GM12801 (cell line): Measurements from ENCODE around the gene NFYA.

ENCODE experiments used
- TF ChIP-seq, protein P1 (sequence below): IDR thresholded peaks from one replicate; pipeline ENCODE4 v1.5.1; 2011; ENCODE audit warnings: control low read depth; ENCODE audit not compliant: insufficient read length; ENCODE audit errors: extremely low read depth

The NFYA gene

DNA sequence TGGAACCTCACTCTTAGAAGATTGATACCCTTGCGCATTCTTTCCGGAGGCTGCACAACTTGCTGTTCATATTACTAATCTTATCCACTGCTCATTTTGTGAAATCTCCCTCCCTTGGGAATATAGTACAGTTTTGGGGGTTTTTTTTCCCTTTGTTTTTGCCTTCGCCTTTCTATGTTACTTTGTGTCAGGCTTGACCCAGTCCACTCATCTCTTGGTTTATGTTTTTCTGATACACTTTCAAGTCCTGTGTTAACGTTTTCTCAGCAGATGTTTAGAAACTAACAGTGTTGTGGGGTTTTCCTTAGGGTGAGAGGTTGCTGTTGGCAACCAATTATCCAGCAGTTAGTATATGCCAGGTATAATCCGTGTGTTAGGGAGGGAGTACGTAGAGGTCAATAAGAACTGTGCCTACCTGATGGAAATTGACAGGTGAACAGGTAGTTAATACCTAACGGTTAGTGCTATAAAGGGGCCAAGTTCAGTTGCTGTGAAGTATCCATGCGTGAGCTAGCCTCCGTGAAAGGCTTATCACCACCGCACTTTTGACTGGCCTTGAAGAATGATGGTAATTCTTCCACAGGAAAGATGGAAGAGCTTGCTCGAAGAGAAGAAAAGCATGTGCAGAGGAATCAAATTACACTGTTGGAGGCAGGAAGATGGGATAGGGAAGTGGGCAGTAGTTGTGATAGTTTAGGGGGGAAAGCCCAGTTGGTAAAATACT, 1.4 kb downstream of the NFYA start:
- TF ChIP-seq, protein P1, sequence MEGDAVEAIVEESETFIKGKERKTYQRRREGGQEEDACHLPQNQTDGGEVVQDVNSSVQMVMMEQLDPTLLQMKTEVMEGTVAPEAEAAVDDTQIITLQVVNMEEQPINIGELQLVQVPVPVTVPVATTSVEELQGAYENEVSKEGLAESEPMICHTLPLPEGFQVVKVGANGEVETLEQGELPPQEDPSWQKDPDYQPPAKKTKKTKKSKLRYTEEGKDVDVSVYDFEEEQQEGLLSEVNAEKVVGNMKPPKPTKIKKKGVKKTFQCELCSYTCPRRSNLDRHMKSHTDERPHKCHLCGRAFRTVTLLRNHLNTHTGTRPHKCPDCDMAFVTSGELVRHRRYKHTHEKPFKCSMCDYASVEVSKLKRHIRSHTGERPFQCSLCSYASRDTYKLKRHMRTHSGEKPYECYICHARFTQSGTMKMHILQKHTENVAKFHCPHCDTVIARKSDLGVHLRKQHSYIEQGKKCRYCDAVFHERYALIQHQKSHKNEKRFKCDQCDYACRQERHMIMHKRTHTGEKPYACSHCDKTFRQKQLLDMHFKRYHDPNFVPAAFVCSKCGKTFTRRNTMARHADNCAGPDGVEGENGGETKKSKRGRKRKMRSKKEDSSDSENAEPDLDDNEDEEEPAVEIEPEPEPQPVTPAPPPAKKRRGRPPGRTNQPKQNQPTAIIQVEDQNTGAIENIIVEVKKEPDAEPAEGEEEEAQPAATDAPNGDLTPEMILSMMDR, result no peak

DNA sequence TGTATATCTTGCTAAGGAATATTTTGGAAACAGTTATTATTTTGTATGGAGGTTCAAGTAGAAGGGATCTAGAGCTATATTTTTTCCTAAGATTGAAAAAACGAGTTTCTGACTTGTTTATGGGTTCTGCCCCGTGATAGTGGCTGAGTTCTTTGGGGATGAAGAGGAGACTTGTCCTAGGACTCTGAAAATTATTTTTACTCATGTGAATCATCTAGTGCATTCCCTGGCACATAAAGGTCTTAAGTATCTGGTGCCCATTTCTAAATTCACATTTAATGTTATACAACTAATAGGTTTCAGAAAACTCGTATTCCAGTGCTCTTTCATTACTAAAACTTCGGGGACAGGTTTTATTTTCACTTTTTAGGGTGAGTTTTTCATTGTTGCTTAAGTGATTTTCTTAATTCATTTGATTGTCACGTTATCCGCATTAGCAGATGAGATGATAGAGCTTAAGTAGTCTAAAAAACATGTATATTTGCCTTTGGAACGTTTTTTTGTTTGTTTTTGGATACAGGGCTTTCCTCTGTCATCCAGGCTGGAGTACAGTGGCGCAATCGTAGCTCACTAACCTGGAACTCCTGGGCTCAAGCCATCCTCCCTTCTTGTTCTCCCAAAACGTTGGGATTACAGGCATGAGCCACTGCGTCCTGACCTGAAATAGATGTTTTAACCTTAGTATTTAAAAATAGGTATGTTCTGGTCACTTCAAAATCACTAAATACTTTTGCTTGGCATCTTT, 2.1 kb downstream of the NFYA start:
- TF ChIP-seq, protein P1, result no peak

DNA sequence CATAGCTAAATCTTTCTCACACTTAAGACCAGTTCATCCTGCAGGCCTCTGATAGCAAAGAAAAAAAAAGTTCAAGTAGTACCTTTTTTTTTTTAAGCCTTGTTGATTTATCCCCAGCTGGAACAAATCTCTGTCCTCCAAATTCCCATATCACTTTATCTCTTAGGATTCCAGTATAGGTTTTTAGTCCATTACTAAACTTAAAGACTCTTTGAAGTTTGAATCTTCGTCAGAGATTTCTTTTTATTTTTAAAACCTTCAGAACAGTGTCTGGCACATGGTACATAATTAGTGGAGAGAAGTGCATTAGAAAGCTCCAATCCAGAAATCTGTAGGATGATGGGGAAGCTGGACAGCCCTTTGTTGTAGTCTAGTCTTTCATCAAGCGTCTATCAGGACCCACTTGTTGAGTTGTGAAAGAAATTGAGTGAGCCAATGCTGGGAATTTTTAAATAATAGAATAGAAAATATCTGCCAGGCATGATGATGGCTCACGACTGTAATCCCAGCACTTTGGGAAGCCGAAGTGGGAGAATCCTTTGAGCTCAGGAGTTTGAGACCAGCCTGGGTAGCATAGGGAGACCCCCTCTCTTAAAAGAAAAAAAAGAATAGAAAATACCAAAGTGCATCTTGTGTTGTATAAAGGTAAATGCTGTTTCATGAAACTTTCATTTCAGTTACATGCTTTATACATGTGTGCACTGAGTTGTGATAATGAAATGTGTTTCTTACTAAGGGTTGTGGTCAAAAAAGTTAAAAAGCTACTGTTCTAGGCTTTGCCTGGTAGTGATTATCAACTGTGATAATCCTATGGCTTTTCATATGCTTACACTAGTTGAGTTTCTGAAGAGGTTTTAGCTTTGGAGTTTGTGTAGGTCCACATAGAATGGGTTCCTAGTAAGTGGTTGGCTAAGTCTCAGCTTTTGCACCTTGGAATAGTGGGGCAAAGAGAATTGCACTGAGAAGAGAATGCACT, 3.2 kb downstream of the NFYA start:
- TF ChIP-seq, protein P1, result no peak

DNA sequence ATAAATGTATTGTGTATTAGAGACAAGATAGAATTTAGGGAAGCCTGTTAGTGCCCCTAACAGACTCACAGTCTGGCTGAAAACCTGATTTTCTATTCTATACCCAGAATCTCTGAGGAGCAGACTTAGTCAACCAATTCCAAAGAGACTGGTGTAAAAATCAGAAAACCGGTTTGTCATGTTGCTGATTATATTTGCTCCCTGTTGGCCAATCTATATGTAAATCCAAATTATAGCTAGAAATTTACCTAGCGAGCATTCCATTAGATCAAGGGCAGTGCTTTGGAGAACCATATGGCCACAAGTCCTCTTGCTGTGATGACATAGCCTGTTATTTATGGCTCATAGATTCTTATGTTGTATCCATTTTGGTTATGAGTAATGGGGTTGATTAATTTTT, 4.8 kb downstream of the NFYA start:
- TF ChIP-seq, protein P1, result no peak

DNA sequence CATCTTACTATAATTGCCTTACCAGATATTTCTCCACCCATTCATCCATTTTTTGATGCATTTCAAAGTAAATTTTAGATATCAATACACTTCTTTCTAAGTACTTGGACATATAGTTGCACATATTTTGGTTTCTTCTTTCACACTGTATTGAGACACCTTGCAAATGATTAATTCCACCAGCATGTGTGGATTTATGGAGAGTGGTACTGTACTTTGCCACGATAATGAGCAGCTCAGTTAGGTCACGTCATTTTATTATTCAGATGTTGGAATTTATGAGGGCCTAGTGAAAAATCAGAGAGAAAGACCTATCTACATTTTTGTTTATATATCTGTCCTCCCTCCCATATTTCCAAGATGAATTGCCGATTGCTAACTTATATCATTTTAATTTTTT, 5.3 kb downstream of the NFYA start:
- TF ChIP-seq, protein P1, result no peak

DNA sequence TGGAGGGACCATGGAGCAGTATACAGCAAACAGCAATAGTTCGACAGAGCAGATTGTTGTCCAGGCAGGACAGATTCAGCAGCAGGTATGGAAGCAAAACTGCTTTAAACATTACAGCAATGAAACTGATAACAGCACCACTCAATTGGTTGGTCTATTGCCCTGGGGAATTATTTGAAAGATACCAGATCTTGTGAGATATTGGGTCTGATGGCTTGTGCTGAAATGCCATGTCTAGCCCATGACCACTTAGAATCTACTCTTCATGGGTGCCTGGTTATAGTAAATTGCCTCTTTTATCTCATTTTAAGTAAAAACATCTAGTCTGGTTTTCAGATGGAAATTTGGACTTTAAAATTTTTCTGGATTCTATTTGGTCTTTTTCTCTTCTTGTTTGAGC, 6.3 kb downstream of the NFYA start:
- TF ChIP-seq, protein P1, result no peak

DNA sequence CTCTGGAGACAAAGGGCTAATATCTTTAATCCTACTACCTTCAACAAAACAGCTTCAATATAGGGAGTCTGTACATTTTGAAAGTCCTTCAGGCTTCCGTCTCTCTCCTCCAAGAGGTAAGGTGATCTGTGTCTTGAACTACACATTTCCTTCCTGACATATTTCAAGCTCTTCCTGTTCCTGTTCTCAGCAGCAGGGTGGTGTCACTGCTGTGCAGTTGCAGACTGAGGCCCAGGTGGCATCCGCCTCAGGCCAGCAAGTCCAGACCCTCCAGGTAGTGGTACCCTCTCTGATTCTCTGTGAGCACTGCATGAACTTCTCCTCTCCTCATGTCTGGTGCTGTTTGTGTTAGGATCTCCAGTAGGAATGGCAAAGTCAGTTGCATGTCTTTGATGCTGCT, 7.8 kb downstream of the NFYA start:
- TF ChIP-seq, protein P1, result no peak
